GM18526 (cell line): Measurements from ENCODE around the gene CORO2A.
A peak's percentile ranks its signal among the peaks of the same experiment; 100 is the strongest.

Experiments used
- POLR2A ChIP-seq: IDR thresholded peaks from 3 replicates; pipeline ENCODE4 v1.6.1; 2011; ENCODE audit not compliant: insufficient read length; ENCODE audit errors: extremely low read depth

CORO2A gene

GRCh38 chr9:98129451-98129881, 63.0 kb downstream of the CORO2A start:
- no peak for TF ChIP-seq POLR2A

DNA sequence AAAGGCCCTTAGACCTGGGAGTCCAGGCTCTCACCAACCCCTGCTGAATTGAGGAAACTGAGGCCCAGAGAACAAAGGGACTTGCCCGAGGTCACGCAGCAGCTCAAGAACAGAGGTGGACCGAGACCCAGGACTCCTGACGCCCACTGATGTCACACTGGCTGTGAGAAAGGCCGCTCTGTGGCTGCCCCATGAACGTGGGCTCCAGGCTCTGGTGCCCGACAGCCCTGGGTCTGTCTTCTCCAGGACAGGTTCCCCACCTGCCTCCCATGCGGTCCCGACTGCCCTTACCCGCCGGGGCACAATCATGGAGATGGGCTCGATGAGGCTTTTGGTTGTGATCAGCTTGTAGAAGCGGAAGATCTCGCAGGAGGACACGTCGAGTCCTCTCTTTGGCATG, 64.1 kb downstream of the CORO2A start:
- TF ChIP-seq POLR2A = no peak

DNA sequence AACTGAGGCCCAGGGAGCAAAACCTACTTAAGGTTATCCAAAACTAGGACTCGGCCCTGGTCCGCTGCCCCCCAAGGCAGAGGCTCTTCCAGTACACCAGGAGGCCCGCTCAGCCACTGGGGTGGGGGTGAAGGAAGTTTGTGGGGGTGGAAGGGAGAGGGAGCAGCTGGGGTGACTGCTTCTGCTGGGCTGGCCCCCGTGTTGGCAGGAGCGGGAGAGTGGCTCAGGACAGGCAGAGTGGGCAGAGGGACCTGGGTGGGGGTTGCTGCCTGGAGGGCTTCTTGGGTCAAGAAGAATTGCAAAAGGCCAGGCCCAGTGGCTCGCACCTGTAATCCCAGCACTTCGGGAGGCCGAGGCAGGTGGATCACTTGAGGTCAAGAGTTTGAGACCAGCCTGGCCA, 65.2 kb downstream of the CORO2A start:
- TF ChIP-seq POLR2A = no peak

- no peak for TF ChIP-seq POLR2A
Measured at GRCh38 chr9:98124637-98125426, 67.6 kb downstream of the CORO2A start.

DNA sequence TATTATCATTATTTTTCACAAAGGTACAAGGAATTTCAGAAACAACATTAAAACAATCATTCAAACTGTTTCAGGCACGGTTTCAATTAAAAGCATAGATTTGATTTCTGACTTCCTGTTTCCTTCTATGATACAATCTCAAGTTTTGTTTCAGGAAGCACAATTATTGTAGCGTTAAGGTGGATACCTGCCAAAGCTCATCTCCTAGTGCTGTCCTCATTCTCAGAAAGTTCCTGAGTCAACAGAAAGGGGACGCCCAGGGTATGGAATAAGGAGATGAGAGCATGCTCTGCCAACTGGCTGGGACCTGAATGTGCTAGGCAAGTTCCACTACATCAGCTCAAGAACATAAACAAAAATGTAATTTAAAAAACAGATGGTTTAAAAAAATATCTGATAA, 71.4 kb downstream of the CORO2A start:
- TF ChIP-seq POLR2A = no peak

GRCh38 chr9:98120476-98120875, 72.0 kb downstream of the CORO2A start:
- no peak for TF ChIP-seq POLR2A

GRCh38 chr9:98118640-98119601, 73.5 kb downstream of the CORO2A start, which contains the start of gene TRIM14:
Gene TRIM14 (minus strand): TSS chr9:98119222. CDS start chr9:98119188, 34 bp downstream.
- peak; percentile 57 for TF ChIP-seq POLR2A

DNA sequence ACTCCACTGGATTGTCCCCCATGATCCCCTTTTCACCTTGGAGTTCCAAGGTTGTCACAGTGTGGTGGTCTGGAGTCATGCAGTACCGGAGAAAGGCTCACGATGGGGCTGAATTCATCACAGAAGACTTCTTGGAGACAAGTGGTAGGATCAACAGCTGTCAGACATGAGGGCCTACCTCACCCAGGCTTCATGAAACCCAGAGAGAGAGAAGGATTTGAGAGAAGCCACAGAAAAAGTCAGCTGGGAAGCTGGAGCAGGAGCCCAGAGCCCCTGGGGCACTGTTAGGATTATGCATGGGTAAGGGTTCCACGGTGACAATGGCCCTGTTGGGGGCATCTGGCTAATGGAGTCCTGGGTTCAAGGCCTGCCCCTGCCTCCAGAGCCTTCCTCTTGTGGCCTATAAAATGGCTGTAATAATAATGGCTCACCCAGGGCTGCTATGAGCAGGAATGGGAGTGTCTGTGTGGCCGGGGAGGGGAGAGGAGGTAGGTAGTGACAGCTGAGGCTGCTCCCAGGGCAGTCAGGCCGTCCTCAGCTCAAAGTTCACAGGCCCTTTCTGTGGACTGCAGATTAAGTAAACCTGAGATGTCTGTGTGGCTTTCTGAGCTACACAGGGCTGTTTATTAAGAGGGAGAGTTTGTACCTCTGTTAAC, 74.3 kb downstream of the CORO2A start:
- TF ChIP-seq POLR2A = no peak

- no peak for TF ChIP-seq POLR2A
Measured at GRCh38 chr9:98109052-98109451, 83.4 kb downstream of the CORO2A start.

DNA sequence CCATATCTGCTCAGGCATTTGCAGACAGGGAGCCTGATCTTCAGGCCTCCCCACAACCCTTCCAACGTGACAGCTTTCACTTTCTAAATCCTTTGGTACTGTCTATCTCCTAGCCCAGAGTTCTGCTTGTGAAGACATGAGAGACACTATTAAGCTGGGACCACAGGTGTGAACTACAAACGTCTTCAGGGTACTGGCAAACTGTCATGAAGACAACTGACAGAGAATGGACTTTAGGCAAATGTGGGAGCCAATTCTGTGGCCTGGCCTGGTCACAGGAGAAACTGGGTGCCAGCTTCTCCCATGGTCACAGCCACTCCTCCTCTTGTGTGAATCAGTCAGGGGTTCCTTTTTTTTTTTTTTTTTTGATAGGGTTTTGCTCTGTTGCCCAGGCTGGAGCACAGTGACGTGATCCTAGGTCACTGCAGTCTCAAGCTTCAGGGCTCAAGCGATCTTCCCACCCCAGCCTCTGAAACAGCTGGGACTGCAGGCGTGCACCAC, 83.9 kb downstream of the CORO2A start:
- no peak for TF ChIP-seq POLR2A

- TF ChIP-seq POLR2A = no peak
Measured at GRCh38 chr9:98107926-98108325, 84.5 kb downstream of the CORO2A start.

DNA sequence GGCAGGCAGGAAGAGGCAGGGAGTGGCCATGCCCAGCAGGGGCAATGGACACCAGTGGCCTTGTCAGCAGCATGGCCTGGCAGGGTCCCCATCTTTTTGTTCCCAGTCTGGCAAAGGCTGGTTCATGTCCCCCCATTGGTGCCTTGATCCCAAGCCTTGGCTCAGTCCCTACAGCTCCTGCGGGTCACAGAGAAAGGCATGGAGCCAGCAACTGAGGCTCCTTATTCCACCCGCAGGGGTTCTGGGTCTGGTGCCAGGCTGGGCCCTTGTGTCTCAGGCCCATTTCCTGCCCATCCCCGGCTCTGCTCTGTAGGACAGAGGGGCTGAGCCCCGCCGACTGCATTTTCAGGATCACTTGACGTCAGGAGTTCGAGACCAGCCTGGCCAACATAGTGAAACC, 87.4 kb downstream of the CORO2A start:
- no peak for TF ChIP-seq POLR2A

DNA sequence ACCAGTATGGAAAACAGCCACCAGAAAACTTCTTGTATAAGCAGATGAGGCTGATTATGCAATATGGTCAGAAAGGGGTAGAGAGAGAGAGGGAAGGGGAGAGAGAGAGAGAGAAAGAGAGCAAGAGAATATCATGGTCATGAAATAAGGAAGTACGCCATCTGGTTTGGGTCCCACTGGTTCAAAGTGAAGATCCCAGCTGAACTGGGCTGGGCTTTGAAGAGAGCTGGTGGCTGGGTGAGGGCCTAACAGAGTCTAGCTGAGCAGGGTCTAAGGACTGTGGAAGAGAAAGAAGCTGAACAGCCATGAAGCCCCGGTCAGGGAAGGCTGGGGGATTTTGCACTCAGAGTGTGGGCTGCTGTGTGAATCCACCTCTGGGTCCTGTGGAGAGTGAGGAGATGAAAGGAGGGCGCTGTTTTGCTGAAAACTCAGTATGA, 88.0 kb downstream of the CORO2A start:
- no peak for TF ChIP-seq POLR2A

DNA sequence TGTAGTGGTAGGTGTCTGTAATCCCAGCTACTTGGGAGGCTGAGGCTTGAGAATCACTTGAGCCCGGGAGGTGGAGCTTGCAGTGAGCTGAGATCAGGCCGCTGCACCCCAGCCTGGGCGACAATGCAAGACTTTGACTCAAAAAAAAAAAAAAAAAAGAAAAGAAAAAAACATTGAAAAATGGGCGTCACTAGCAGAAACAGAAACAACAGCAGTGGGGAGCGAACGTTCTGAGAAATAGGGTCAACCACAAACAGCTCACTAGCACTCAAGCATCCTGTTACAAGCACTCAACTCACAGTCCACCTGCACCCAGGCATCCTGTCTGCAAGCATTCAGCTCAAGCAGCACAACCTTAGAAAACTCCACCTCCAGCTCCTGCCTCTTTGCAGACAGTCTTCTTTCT, 90.6 kb downstream of the CORO2A start:
- no peak for TF ChIP-seq POLR2A

DNA sequence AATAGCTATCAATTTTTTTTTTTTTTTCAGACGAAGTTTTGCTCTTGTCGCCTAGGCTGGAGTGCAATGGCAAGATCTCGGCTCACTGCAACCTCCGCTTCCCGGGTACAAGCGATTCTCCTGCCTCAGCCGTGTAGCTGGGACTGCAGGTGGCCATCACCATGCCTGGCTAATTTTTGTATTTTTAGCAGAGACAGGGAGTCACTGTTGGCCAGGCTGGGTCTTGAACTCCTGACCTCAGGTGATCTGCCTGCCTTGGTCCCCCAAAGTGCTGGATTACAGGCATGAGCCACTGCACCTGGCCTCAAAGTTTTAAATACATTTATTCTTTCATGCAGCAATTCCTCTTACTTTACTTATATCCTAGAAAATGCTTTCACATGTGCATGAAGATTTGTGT, 91.0 kb downstream of the CORO2A start:
- TF ChIP-seq POLR2A = no peak
